ENCODE measurements around the gene BRSK2. TPM values are rescaled to one million over a fixed set of nuclear protein-coding genes. Genes with fewer than 3 reads are reported as not detected.

The BRSK2 gene
- total RNA-seq, 1 experiment from 2014 or later = 32.2 TPM

GRCh38 chr11:1447845-1448825 is 58.4 kb downstream of the BRSK2 start:
- Histone ChIP-seq H3K4me1 (ENCODE audit: control insufficient read depth, insufficient read depth, low read length) (peaks cover 12% of the 10 kb centered on the region), H3K4me3 (ENCODE audit: low read depth in 2 of 2, low read length in 2 of 2) (no peak overlapping the region), H3K9me3 (ENCODE audit: control insufficient read depth, insufficient read depth, low read depth, low read length) (no peaks in the 10 kb centered on the region), H3K36me3 (ENCODE audit: control insufficient read depth, insufficient read depth, low read length) (no peaks in the 10 kb centered on the region), H3K27me3 (ENCODE audit: control insufficient read depth, insufficient read depth, low read length) (no peaks in the 10 kb centered on the region), H3K27ac (ENCODE audit: low read length) (no peak overlapping the region)
- ChIA-PET POLR2A (interaction anchor here (0.7 kb wide), 1 partner anchor 412 kb away, joined by 3 read pairs; no protein-coding TSS in a partner anchor), CTCF (no interaction called here)
- no peak for ATAC-seq
- TF ChIP-seq CTCF (IDR thresholded peaks at IDR 0.05) (no peak), REST (IDR thresholded peaks at IDR 0.05; ENCODE audit: insufficient read depth in 1 of 2, low read depth in 2 of 2, low read length in 1 of 2) (no peak), POLR2AphosphoS5 (IDR thresholded peaks at IDR 0.05; ENCODE audit: low read depth, low read length) (no peak), TCF7L2 (IDR thresholded peaks at IDR 0.05; ENCODE audit: low read depth, low read length) (no peak), SIN3A (IDR thresholded peaks at IDR 0.05; ENCODE audit: borderline replicate concordance, insufficient read depth, low read depth, low read length) (no peak)
- in situ Hi-C loops (cut with HindIII; ENCODE audit: low pct_unique_long_range_greater_than_20kb, low sequenced_read_pairs) = no loop called here
- intact Hi-C loops (cut with micrococcal nuclease; ENCODE audit: unreplicated experiment) = no loop called here
- BruUV-seq (replicated peaks) = no TSS peak
- DNase-seq (ENCODE audit: low read depth, low spot score) = no peak

- no peaks in the 10 kb centered on the region for H3K27me3 ChIP-seq (ENCODE audit: control insufficient read depth, insufficient read depth, low read length)
- H3K9me3 ChIP-seq (ENCODE audit: control insufficient read depth, insufficient read depth, low read depth, low read length) = no peaks in the 10 kb centered on the region
- no peak for DNase-seq (ENCODE audit: low read depth, low spot score)
- H3K27ac ChIP-seq (ENCODE audit: low read length) = no peak overlapping the region
- CTCF ChIA-PET = no interaction called here
- POLR2A ChIA-PET = no interaction called here
- H3K4me3 ChIP-seq (ENCODE audit: low read depth in 2 of 2, low read length in 2 of 2) = no peak overlapping the region
- in situ Hi-C loops (cut with HindIII; ENCODE audit: low pct_unique_long_range_greater_than_20kb, low sequenced_read_pairs) = no loop called here
- no peak for ATAC-seq
- TF ChIP-seq SIN3A (IDR thresholded peaks at IDR 0.05; ENCODE audit: borderline replicate concordance, insufficient read depth, low read depth, low read length) (no peak), CTCF (IDR thresholded peaks at IDR 0.05) (no peak), REST (IDR thresholded peaks at IDR 0.05; ENCODE audit: insufficient read depth in 1 of 2, low read depth in 2 of 2, low read length in 1 of 2) (no peak; a peak in 1 of 4 replicates), TCF7L2 (IDR thresholded peaks at IDR 0.05; ENCODE audit: low read depth, low read length) (no peak), POLR2AphosphoS5 (IDR thresholded peaks at IDR 0.05; ENCODE audit: low read depth, low read length) (no peak)
- intact Hi-C loops (cut with micrococcal nuclease; ENCODE audit: unreplicated experiment) = no loop called here
- no peaks in the 10 kb centered on the region for H3K36me3 ChIP-seq (ENCODE audit: control insufficient read depth, insufficient read depth, low read length)
- peaks cover 12% of the 10 kb centered on the region for H3K4me1 ChIP-seq (ENCODE audit: control insufficient read depth, insufficient read depth, low read length)
- no TSS peak for BruUV-seq (replicated peaks)
Observed at GRCh38 chr11:1448882-1449281, 59.1 kb downstream of the BRSK2 start.
